ENCODE measurements around the gene MUC5AC.
"Not testable (repeated sequence)": the region's sequence is repeated elsewhere in the genome, so short reads cannot be mapped to it uniquely, and the experiment has no call there.

MUC5AC gene

DNA sequence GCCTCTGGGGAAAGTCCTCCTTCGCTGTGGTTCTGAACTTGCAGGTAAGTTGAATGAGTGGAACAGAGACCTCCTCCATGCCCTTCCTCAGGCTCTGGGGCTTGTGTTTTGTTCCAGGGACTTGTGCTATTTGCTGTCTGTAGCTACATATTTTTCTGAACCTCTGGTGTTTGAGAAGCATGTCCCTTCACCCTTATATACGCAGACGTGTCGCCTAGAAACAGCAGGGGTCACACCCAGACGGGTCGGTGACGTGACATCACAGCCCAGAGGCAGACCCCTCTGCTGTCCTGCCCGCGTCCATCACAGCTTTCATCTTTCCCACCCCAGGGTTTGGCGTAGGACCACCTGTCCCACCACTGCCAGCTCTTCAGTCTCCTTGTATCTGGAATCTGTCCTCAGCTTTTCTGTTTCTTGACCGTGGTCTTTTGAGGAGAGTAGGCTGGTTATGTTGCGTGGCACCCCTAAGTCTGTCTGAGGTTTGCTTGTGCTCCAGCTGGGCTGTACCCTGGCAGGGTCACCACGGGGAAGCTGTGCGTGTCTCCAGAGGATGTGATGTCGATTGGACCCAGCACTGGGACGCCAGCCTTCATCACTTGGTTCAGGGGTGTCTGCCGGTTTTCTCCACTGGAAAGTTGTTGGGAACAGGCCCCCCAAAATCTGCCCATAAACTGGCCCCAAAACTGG is 51.8 kb downstream of the MUC5AC start:
- DNase-seq, result no peak

DNA sequence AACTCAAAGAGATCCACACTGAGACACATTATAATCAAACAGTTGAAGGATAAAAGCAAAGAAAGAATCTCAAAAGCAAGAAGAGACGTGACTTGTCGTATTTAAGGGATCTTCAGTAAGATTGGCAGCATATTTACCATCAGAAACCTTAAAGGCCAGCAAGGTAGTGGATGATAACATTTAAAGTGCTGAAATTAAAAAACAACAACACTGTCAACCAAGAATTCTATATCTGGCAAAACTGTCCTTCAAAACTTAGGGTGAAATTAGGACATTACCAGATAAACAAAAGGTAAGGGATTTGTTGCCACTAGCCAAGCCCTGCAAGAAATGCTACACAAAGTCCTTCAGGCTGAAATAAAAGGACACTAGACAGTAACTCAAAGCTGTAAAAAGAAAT is 54.1 kb downstream of the MUC5AC start:
- DNase-seq, result no peak

DNA sequence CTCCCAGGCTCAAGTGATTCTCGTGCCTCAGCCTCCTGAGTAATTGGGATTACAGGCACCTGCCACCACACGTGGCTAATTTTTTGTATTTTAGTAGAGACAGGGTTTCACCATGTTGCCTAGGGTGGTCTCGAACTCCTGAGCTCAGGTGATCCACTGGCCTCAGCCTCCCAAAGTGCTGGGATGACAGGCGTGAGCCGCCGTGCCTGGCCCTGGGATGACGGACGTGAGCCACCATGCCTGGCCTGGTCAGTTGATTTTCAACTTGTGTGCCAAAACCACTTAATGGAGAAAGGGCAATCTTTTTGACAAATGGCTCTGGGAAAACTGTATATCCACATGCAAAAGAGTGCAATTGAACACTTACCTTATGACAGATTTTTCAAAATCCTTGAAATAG is 58.1 kb downstream of the MUC5AC start:
- not testable (repeated sequence) for DNase-seq

DNA sequence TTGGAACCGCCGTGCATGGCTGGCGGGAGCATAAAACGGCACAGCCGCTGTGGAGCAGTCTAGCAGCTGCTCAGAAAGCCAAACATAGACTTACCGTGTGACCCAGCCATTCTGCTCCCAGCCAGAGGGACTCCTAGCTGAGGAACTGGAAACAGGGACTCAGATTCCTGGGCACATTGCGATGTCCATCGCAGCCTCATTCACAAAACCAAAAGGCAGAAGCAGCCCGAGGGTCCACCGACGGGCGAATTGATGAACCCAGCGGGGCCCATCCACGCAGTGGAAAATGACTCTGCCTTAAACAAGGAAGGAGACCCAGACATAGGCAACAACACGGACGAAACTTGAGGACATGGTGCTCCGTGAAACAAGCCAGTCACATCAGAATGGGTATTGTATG is 59.4 kb downstream of the MUC5AC start:
- no peak for DNase-seq

DNA sequence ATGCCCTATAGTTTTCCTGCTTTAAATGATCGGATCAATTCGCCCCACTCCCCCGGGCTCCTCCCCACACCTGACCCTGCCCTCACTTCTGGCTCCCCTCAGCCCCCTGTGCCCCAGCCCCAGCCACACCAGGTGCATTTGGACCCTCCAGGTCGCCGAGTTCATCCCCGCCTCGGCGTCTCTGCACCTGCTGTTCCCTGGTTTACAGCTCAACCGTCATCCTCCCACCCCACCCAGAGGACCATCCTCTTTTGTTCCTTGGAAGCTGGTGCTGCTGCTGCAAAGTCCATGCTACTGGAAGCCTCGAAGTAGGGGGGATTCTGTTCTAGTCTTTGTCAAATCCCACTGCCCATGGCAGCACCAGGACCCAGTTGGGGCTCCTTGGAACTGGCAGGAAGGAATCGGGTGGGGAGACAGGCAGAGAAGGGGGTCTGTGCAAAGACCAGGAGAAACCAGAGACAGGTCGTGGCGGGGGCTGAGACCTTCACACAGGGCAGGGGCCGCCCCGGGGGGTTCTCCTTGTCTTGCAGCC is 60.6 kb downstream of the MUC5AC start:
- DNase-seq, result no peak

DNA sequence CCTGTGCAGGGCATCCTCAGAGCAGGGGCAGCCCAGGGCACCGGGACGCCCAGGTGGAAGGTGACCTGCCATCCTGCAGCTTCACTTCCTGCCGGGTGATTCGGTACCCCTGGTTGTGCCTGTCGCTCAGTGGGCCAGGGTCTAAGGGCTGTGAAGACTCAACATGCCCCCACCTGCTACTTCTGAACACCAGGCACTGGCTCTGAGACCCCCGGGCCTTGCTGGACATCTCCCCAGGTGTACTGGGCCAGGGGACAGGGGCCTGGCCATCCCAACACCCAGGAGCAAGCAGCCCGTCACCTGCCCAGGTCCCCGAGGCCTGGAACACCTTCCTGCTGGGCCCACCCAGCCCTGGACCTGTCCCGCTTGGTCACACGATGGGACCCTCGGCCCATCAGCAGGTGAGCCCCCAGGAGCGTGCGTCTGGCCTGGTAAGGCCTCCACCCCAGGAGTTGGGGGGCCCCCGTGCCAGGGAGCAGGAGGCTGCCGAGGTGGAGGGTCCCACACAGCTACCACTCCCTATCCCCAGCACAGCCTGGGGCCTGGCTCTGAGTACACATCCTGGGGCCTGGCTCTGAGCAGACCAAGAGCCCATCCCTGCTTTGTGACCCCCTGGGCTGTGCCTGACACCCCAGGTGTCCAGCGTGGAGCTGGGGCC is 61.2 kb downstream of the MUC5AC start:
- no peak for DNase-seq

DNA sequence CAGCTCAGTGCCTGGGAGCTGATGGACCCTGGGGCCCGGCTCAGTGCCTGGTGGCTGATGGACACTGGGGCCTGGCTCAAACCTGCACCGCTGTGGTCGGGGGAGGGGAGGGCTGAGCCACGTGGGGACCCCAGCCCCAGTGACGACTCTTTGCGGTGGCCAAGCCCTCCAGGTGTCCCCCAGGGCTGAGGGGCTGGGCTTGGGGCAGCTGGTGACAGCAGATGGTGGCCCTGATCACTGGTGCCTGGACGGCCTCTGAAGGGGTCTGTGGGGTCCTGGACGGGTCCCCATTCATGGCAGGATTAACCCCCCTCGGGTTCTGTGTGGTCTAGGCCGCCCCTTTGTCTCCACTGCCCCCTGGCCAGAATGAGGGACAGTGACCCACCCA is 61.7 kb downstream of the MUC5AC start:
- no peak for DNase-seq

DNA sequence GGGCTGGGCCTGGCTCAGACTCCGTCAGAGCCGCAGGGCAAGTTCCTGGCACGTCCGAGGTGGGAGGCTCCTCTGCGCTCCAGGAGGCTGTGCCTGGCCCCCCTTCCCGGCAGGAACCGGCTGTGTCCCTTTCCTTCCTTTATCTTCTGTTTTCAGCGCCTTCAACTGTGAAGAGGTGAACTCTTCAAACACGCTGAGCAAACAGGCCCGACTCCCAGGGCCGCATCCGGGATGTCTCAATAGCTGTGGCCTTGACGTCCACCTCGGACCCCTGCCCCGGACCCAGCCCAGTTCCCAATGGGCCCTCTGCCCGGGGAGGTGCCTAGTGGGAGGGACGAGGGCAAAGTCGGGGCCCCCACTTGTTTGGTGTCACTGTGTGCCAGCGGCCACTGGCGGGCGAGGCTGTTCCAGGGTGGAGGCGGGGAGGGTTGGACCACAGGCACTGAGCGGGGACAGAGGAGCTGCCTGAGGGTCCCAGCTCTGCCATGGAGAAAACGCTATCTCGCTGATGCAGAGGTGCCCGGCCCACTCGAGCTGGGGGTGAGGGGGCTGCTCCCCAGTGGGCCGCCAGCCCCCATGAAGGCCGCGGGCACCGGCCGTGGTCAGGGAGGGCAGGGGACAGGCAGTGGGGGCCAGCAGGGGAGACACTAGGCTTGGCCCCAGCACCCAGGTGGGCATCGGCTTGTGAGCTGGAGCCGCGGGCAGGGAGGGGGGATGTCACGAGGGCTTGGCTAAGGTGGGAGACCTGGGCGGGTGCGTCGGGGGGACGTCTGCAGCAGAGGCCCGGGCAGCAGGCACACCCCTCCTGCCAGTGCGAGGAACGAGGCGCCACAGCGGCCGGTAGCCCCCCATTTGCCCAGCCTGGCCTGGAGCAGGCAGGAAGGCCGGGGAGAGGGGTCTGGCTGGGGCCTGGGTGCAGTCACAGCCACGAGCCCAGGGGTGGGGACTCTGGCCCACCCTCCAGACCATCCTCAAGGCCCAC is 62.4 kb downstream of the MUC5AC start:
- DNase-seq, result no peak

DNA sequence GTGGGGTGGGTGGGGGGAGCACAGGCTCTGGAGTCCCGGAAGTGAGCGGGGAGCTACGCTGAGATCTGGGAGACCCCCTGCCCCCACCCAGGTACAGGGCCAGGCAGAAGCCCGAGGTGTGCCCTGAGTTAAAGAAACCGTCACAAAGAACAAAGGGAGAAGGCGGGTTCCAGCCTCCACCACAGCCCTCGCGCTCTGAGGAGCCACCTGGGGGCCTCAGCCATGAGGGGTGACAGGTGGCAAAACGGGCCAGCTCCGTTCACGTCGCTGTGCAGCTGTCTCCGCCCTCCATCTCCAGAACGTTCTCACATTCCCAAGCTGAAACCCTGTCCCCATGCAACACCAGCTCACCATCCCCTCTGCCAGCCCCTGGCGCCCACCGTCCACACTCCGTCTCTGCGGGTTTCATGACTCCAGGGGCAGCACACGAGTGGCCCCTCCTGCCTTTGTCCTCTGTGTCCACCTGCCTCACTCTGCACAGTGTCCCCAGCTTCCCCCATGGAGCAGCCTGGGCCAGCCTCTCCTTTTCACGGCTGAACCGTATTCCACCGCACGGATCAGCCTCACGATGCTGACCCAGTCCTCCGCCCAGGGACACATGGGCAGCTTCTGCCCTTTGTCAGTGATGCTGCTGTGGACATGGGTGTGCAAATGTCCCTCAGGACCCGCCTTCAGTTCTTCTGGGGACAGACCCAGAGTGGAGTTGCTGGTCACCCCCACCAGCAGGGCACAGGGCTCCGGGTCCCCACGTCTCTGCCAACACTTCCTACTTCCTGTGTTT is 63.4 kb downstream of the MUC5AC start:
- DNase-seq, result no peak

DNA sequence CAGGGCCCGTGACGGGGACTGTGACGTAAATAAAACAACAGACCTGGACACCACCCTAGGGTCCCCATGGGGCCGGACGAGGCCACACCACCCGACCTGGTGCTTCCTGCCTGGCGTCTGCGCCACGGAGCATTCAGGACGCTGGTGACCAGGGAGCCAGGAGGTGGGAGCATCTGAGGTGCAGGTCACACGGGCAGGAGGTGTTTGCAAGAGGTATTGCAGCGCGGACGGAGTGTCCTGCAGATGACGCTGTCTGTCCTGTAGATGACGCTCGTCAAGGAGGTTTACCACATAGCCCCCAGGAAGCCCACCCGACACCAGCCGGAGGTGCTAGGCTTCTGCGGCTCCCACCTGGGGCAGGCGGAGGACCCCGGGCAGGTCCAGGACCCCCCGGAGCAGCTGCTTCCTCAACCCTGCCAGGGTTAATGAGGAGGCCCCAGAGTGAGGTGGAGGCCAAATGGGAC is 64.1 kb downstream of the MUC5AC start:
- DNase-seq, result no peak

DNA sequence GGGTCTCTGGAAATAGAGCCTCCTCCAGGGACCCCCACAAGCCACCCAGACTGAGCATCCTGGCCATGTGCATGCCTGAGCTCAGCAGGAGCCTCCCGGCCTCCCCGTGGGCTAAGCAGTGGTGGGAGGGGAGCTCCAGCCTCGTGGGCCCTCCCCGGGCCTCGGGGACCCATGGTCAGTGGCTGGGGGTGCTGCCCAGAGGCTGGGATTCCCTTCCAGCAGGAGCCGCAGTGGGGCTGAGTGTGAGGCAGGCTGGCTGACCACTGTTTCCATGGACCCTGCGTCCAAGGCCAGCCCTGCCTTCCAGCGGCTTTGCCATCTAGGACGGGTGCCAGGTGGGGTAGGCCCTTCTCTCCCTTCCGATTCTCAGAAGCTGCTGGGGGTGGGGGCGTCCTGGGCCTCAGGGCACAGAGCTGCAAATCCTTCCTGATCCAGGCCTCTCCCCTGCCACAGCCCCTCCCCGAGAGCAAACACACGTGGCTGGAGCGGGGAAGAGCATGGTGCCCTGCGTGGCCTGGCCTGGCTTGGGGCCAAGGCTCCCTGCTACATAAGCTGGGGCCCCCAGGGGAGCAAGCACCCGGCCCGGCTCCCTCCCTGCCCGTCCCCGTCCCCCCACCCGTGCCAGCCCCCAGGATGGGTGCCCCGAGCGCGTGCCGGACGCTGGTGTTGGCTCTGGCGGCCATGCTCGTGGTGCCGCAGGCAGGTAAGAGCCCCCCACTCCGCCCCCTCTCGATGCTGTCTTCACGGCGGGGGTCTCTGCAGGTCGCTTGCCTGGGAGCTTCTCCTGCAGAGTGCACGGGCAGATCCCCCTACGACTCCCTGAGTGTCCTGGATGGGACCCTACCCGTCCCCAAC is 65.0 kb downstream of the MUC5AC start, which contains the start of gene MUC5B:
Gene MUC5B (plus strand): TSS at position 576 of the 855 bp plus-strand sequence. CDS start 58 bp downstream, at position 634.
- no peak for DNase-seq

DNA sequence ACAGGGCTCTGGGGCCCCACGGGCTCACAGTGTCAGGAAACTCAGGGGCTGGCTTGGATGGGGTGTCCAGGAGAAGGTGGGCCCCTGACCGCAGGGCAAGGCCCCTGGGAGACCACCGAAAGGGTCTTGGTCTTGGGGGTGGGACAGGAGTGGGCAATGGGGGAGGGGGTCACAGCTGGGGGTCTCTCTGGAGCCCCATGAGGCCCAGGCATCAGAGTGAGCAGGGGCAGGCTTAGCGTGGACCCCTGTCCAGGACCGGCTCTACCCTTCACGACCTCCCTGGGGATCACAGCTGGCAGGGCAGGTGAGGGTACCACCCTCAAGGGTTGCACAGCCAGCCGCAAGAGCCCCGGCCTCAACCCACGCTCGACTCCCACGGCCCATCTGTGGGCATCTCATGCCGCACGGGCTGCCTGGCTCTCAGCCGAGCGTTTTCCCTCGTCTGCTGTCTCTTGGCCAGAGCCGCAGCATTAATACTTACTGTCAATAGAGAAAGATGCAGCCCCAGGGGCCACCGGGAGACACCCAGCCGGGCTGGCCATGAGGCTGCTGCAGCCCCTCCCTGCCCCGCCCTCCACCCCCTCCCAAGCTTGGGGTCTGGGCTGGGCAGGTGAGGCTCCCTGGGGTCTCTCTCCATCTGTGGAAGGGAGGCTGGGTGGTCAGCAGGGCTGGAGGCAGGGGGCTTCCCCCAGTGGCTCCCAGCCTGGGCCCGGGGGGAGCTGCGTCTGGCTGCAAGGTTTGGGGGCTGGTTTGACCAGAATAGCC is 65.8 kb downstream of the MUC5AC start:
- DNase-seq, result no peak

DNA sequence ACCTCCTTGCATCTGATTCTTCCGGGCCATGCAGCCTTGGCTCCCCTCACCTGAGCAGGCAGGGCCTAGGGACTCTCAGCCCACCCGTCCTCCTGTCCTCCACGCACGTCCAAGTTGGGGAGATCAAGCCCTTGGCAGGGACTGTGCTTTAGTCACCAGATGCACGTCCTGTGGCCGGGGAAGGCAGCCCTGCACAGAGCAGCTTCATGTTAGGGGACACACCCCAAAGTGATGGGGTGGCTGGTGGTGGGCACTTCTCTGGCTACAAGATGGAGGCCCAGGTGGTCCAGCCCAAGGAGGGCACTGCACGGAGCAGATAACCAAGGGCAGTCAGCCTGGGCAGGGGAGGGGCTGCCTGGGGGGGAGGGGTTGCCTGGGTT is 66.3 kb downstream of the MUC5AC start:
- no peak for DNase-seq

DNA sequence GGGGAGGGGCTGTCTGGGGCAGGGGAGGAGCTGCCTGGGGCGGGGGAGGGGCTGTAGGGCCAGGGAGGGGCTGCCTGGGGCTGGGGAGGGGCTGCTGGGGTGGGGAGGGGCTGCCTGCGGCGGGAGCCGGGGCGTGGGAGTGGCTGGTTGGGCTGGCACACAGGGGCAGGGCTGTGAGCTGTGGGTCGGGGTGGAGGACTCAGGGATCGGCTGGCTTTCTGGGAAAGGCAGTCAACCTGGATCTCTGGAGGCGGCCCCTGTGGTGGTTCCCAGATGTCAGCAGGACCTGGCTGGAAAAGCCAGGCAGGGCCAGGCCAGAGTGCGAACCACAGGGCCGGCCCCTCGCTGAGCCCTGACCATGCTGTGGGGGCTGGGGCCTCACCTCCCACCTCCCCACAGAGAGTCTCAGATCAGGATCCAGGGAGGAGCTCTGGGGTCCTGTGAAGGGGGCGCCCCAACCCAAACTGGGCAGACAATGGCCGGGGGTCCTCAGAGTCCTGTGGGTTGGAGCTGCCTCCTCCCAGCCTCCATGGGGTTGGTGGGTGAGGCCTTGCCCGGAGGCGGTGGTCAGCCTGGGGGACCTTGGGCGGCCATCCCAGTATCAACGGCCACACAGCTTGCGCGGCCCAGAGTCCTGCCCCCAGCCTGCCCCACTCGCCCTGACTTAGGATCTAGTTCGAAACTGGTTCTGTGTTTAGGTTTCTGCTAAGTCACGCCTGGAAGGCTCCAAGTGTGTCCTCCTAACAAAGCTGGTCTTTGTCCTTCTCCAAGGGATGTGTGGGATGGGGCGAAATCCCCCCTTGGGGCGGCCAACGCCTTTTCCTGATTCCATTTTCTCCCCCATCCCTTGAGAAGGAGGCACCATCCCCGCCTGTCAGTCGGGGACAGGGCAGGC is 67.0 kb downstream of the MUC5AC start:
- DNase-seq, result no peak

DNA sequence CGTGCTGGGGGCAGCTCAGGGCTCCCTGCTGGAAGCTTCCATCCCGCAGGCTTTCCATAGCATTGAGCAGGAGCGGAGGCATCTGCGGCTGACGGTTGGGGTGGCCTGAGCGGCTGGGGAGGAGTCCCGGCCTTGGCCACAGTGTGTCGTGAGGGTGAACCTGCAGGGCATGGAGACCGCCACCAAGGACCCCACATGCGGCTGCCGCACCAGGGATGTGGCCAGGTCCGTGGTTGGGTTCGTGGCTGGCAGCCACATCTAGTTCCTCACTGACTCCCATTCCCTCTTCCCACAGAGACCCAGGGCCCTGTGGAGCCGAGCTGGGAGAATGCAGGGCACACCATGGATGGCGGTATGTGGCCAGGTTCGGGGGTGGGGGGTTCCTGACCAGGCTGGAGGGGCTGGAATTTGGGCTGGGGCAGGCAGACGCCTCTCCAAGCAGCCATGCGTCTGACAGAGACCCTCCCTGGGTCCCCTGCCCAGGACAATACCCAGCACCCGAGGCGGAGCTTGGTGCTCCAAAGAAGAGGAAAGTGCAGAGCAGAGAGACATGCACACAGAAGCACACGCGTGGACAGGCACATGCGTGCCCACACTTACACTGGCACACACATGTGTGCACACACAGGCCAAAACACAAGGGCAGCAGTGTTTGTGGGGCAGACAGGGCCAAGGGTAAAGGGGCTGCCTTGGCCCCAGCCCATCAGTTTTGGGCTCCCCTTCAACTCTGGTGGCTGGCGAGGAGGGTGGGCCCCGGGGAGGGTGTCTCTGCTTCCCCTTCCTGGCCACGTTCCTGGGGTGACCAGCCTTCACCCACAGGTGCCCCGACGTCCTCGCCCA is 67.9 kb downstream of the MUC5AC start:
- DNase-seq, result no peak

DNA sequence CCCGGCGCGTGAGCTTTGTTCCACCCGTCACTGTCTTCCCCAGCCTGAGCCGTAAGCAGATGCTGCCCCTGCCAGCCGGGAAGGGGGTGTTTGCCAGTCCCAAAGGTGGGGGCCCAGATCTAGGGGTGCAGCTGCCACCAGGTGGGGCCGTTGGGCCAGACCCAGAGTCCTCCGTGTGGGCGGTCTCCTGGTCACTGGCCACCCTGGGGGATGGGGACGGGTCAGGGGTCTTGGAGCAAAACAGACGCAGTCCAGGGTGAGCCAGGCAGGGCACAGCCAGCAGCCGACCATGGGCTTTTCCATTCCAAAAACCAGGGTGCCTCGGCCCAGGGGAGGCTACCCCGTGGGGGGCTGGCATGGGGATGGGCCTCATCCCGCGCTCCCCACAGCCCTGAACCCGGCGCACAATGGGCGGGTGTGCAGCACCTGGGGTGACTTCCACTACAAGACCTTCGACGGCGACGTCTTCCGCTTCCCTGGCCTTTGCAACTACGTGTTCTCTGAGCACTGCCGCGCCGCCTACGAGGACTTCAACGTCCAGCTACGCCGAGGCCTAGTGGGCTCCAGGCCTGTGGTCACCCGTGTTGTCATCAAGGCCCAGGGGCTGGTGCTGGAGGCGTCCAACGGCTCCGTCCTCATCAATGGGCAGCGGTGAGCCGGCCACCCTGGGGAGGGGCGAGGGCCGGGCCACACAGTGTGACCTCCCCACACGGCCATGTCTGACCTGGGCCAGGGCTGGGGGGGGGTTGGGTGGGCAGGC is 68.7 kb downstream of the MUC5AC start:
- no peak for DNase-seq

DNA sequence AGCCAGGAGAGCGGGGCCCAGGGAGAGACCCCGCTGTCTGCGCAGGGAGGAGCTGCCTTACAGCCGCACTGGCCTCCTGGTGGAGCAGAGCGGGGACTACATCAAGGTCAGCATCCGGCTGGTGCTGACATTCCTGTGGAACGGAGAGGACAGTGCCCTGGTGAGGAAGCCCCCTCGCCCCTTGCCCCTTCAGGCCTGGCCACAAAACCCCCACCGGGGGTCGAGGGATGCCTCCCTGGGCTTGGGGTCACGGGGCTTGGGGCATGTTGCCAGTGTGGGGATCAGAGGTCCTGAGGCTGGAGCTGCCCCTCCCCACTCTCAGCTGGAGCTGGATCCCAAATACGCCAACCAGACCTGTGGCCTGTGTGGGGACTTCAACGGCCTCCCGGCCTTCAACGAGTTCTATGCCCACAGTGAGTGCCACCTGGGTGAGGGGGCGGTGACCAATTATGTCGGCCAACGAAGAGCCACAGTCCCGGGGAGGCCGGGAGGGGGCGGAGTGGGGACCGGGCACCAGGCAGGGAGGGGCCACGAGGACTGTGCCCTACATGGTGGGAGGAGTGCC is 69.3 kb downstream of the MUC5AC start:
- DNase-seq, result no peak

Data from NCI-H446 treated with DMSO at 0.1 percent for 48 hours (cell line).